Measurements from ENCODE around the gene ZNRD2.

ZNRD2 gene

DNA sequence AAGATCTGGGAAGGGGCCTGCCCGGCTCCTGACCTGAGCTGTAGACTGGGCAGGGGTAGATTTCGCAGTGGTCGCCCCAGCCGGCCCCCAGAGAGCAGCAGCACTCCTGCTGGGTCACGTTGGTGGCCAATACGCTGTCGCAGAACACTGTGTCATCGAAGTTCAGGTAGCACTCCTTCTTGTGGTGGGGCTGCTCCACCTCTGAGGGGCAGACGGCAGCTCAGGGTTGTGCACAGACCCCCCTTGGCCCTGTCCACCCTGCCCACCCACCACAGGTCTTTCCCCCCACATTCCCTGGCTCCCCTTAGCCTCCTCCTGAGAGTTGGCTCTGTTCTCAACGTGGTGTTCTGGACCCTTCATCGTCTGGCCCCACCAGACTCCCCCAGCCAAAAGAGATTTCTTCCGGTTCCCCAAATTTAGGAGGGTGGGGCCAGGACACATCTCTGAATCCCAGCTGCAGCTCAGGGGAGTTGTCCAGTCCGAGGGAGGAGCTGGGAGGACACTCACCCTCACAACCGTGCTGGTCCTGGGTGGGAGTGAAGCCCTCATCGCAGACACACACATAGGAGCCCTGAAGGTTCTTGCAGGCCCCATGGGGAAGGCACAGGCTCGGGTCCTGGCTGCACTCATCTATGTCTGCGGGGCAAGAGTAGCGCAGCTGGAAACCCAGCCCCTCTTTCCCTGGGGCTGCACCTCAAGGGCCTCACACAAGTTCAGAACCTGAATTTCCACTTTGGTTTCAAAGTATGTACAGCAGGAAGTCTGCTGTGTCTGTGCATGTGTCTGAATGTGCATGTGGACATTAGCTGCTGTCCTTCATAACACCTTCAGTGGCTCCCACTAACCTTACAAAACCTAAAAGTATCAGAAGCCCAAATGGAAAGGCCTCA is 28.9 kb upstream of the ZNRD2 start:
- H4K20me1 ChIP-seq (ENCODE audit: insufficient read depth, low read length), result no peaks in the 10 kb centered on the region
- H3K27me3 ChIP-seq (replicated peaks; ENCODE audit: insufficient read depth, low read length), result no peaks in the 10 kb centered on the region
- no peaks in the 10 kb centered on the region for H3K9me2 ChIP-seq (replicated peaks; ENCODE audit: insufficient read depth, low read length)
- TF ChIP-seq, protein P1, sequence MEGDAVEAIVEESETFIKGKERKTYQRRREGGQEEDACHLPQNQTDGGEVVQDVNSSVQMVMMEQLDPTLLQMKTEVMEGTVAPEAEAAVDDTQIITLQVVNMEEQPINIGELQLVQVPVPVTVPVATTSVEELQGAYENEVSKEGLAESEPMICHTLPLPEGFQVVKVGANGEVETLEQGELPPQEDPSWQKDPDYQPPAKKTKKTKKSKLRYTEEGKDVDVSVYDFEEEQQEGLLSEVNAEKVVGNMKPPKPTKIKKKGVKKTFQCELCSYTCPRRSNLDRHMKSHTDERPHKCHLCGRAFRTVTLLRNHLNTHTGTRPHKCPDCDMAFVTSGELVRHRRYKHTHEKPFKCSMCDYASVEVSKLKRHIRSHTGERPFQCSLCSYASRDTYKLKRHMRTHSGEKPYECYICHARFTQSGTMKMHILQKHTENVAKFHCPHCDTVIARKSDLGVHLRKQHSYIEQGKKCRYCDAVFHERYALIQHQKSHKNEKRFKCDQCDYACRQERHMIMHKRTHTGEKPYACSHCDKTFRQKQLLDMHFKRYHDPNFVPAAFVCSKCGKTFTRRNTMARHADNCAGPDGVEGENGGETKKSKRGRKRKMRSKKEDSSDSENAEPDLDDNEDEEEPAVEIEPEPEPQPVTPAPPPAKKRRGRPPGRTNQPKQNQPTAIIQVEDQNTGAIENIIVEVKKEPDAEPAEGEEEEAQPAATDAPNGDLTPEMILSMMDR (IDR thresholded peaks at IDR 0.05; ENCODE audit: low read length), result no peak
- TF ChIP-seq EZH2 (optimal IDR thresholded peaks at IDR 0.05; ENCODE audit: low read depth, low read length), result no peak
- no peak for TF ChIP-seq EZH2phosphoT487 (IDR thresholded peaks at IDR 0.05; ENCODE audit: low read length)
- H3K4me3 ChIP-seq (ENCODE audit: low read length), result peak overlapping the region; percentile 70
- peaks cover 35% of the 10 kb centered on the region for H3F3A ChIP-seq (ENCODE audit: insufficient read depth, low read length)
- peak overlapping the region; percentile 77; the same call in 1 of the 2 replicates for H2AFZ ChIP-seq (ENCODE audit: low read length)
- H3K9ac ChIP-seq (ENCODE audit: low read length), result peak overlapping the region; percentile 56; the same call in 1 of the 2 replicates
- H3K36me3 ChIP-seq (replicated peaks; ENCODE audit: insufficient read depth, low read length), result no peaks in the 10 kb centered on the region; the same call in 1 of the 2 replicates
- H3K79me2 ChIP-seq (ENCODE audit: low read length), result peaks cover 6% of the 10 kb centered on the region; the same call in 1 of the 2 replicates
- no peaks in the 10 kb centered on the region for H3K9me3 ChIP-seq (replicated peaks; ENCODE audit: insufficient read depth, low read length)
- DNase-seq, result no peak
- H3K4me1 ChIP-seq (ENCODE audit: low read length), result peaks cover 22% of the 10 kb centered on the region
- peak overlapping the region; percentile 86 for H3K4me2 ChIP-seq (ENCODE audit: low read depth, low read length)
- peak overlapping the region; percentile 76; the same call in 1 of the 2 replicates for H3K27ac ChIP-seq (ENCODE audit: low read length)

DNA sequence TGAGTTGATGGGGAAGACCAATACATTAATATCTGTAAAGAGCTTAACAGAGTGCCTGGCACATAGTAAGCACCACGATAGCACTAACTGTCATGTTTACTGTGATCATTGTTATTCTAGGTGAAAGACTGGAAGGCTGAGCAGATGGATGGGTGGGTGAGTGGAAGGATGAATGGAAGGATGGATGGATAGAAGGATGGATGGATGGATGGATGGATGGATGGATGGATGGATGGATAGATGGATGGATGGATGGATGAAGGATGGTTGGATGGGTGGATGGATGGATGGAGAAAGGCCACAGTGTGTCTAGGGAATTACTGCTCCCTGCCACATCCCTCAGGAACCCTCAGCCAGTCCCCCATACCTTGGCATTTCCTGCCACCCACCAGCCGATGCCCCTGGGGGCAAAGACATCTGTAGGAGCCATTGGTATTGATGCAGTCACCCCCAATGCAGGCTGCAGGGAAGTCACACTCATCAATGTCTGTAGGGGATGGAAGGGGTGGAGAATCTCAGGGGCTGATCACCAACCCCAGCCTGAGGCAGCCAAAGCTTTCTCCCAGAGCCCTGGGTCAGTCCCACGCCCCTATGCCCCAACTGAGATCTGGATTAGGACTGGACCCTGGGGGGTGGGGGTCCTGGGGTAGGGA is 27.4 kb upstream of the ZNRD2 start:
- Histone ChIP-seq H4K20me1 (ENCODE audit: insufficient read depth, low read length) (no peaks in the 10 kb centered on the region), H3K27me3 (replicated peaks; ENCODE audit: insufficient read depth, low read length) (no peaks in the 10 kb centered on the region), H3K79me2 (ENCODE audit: low read length) (peaks cover 6% of the 10 kb centered on the region; the same call in 1 of the 2 replicates), H3K4me1 (ENCODE audit: low read length) (peaks cover 28% of the 10 kb centered on the region), H2AFZ (ENCODE audit: low read length) (no peak overlapping the region), H3K4me3 (ENCODE audit: low read length) (no peak overlapping the region), H3K36me3 (replicated peaks; ENCODE audit: insufficient read depth, low read length) (no peaks in the 10 kb centered on the region; the same call in 1 of the 2 replicates), H3K9me2 (replicated peaks; ENCODE audit: insufficient read depth, low read length) (no peaks in the 10 kb centered on the region), H3K9ac (ENCODE audit: low read length) (no peak overlapping the region), H3K4me2 (ENCODE audit: low read depth, low read length) (no peak overlapping the region), H3F3A (ENCODE audit: insufficient read depth, low read length) (peaks cover 34% of the 10 kb centered on the region), H3K9me3 (replicated peaks; ENCODE audit: insufficient read depth, low read length) (no peaks in the 10 kb centered on the region), H3K27ac (ENCODE audit: low read length) (no peak overlapping the region)
- TF ChIP-seq EZH2phosphoT487 (IDR thresholded peaks at IDR 0.05; ENCODE audit: low read length) (no peak), EZH2 (optimal IDR thresholded peaks at IDR 0.05; ENCODE audit: low read depth, low read length) (no peak)
- TF ChIP-seq, protein P1 (IDR thresholded peaks at IDR 0.05; ENCODE audit: low read length), result no peak
- DNase-seq, result no peak

DNA sequence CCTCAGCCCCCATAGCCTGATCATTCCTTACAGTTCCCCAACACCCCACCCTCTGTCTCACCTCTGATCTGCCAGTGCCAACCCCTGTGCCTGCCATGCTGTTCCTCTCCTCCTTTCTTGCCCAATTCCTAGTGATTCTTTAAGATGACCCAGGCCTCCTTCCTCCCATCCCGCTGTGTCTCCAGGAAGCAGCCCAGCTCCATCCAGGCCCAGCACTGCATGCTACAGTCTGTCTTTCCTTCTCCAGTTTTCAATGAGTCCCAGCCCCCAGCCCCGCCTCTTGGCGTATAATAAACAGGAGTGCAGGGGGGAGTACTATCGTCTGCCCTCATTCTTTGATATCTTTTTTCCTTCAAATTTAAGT is 24.4 kb upstream of the ZNRD2 start:
- Histone ChIP-seq H3K27me3 (replicated peaks; ENCODE audit: insufficient read depth, low read length) (no peaks in the 10 kb centered on the region), H3F3A (ENCODE audit: insufficient read depth, low read length) (peaks cover 22% of the 10 kb centered on the region)
- TF ChIP-seq EZH2 (optimal IDR thresholded peaks at IDR 0.05; ENCODE audit: low read depth, low read length) (no peak), EZH2phosphoT487 (IDR thresholded peaks at IDR 0.05; ENCODE audit: low read length) (no peak)
- TF ChIP-seq, protein P1 (IDR thresholded peaks at IDR 0.05; ENCODE audit: low read length), result no peak

More for the DNA sequence above, 24.4 kb upstream of the ZNRD2 start:
- H4K20me1 ChIP-seq (ENCODE audit: insufficient read depth, low read length), result no peaks in the 10 kb centered on the region
- H3K9ac ChIP-seq (ENCODE audit: low read length), result peak overlapping the region; percentile 59
- peaks cover 3% of the 10 kb centered on the region; the same call in 1 of the 2 replicates for H3K79me2 ChIP-seq (ENCODE audit: low read length)
- H3K9me2 ChIP-seq (replicated peaks; ENCODE audit: insufficient read depth, low read length), result no peaks in the 10 kb centered on the region
- H3K4me1 ChIP-seq (ENCODE audit: low read length), result peaks cover 25% of the 10 kb centered on the region
- no peaks in the 10 kb centered on the region for H3K9me3 ChIP-seq (replicated peaks; ENCODE audit: insufficient read depth, low read length)
- H3K4me3 ChIP-seq (ENCODE audit: low read length), result peak overlapping the region; percentile 59
- H3K4me2 ChIP-seq (ENCODE audit: low read depth, low read length), result peak overlapping the region; percentile 79
- DNase-seq, result no peak
- H2AFZ ChIP-seq (ENCODE audit: low read length), result peak overlapping the region; percentile 88
- no peaks in the 10 kb centered on the region for H3K36me3 ChIP-seq (replicated peaks; ENCODE audit: insufficient read depth, low read length)
- peak overlapping the region; percentile 74; the same call in 1 of the 2 replicates for H3K27ac ChIP-seq (ENCODE audit: low read length)
